Umbilical cord (tissue), 2 donors: ENCODE data around the gene NOX1. TPM values are rescaled to one million over a fixed set of nuclear protein-coding genes. Genes with fewer than 3 reads are reported as not detected.
"Not testable (repeated sequence)": the region's sequence is repeated elsewhere in the genome, so short reads cannot be mapped to it uniquely, and the experiment has no call there.

Source experiments
- DNase-seq: peaks from one replicate; pipeline ENCODE4 v3.0.0-alpha.2; 2015; ENCODE audit warnings: low spot score
- total RNA-seq: library from RNA; depleted of rRNA; stranded (reverse); fragments of >200 nt; gene quantifications from one replicate; pipeline ENCODE4 v1.2.3, GENCODE V29; 2014; ENCODE audit warnings: low replicate concordance; ENCODE audit not compliant: insufficient read depth

The NOX1 gene
- total RNA-seq, 1 donor from 2014 or later: 0.96 TPM

DNA sequence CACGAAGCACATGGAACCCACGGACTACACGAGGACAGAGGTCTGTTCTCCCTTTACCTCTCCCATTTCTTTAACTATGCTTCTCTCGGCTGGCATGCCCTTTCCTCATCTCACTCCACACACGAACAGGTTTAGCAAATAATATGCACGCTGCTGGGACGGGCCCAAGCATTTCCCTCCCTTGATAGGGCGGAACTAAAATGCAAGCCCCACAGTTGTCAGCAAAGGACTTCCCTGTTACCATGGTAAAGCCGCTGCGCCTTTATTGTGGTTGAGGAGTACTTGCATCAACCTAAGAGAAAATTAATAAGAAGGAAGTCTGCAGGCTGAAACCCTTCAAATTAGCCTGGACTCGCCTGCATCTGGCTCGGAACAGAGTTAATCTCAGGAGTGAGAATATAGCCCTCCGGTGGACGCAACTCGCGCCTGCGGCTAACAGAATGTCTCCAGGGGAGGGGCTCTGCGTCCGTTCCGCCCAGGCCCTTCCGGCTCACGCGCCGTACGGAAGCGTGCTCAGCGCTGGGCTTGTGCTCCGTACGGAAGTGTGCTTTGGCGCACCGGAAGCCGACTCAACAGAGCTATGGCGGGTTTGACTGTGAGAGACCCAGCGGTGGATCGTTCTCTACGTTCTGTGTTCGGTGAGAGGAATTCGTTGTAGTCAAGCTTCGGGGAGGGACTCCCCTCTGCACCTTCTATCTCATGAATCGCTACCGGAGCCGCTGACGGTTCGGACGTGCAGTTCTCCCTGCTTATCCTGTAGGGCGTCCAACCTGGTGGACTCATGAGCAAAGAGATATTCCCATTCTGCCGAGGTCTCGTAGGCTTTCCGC lies 54.1 kb downstream of the NOX1 start, which contains the start of gene CSTF2:
Gene CSTF2 (plus strand): TSS at position 555 of the 830 bp plus-strand sequence. CDS start 26 bp downstream, at position 581.
- DNase-seq: peak; percentile 89

- no peak for DNase-seq
Observed at GRCh38 chrX:100819534-100819836, 54.7 kb downstream of the NOX1 start.

- DNase-seq: no peak
Observed at GRCh38 chrX:100817340-100817739, 56.8 kb downstream of the NOX1 start.

DNA sequence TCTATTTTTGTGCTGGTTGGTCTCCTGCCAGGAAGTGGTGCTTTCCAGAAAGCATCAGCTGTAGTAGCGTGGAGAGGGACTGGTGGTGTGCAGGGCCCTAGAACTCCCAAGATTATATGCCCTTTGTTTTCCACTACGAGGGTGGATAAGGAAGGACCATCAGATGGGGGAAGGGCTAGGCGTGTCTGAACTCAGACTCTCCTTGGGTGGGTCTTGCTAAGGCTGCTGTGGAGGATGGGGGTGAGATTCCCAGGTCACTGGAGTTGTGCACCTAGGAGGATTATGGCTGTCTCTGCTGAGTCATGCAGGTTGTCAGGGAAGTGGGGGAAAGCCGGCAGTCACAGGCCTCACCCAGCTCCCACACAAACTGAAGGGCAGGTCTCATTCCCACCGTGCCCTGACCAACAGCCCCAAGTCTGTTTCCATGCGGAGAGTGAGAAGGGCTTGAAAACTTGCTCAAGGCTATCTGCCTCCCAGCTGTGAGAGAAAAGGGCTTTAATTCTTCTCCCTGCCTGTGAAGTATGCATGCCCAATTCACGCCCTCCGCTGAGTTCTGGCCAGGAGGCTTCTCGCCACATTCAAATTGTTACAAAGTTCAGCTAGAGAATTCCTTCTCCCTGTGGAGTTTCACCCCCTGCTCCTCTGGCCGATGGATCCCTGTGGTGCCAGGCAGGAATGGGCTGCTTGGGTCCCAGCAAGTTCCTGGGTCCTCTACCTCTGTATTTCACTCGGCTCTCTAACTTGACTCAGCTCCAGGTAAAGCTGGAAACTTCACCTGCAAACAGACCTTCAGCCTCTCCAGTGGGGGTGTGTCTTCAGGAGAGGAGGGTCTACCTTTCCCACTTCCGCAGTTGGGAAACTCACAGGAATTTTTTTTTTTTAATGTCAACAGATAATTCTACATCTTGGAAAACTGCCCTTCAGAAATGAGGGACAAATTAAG lies 61.7 kb downstream of the NOX1 start:
- no peak for DNase-seq

- DNase-seq: not testable (repeated sequence)
Observed at GRCh38 chrX:100808265-100808664, 65.9 kb downstream of the NOX1 start.

- DNase-seq: no peak
Observed at GRCh38 chrX:100804780-100805179, 69.4 kb downstream of the NOX1 start.

GRCh38 chrX:100802843-100803242 lies 71.3 kb downstream of the NOX1 start:
- DNase-seq: no peak

GRCh38 chrX:100798484-100799214 lies 75.5 kb downstream of the NOX1 start:
- no peak for DNase-seq

- no peak for DNase-seq
Observed at GRCh38 chrX:100797359-100797758, 76.8 kb downstream of the NOX1 start.

GRCh38 chrX:100796371-100796770 lies 77.8 kb downstream of the NOX1 start:
- DNase-seq: not testable (repeated sequence)

Other genes with a start within 250 kb of the NOX1 start
- gene TSPAN6, start 237.6 kb downstream of the NOX1 start, total RNA-seq: 38.3 TPM
- gene SRPX2, start 230.2 kb downstream of the NOX1 start, total RNA-seq: 40.0 TPM
- 9.4 TPM for gene SYTL4, start 142.2 kb downstream of the NOX1 start, total RNA-seq
- 5.3 TPM for gene CSTF2, start 54.0 kb downstream of the NOX1 start, total RNA-seq
- 4.3 TPM for gene XKRX, start 54.6 kb upstream of the NOX1 start, total RNA-seq
- not detected for gene ARL13A, start 95.3 kb upstream of the NOX1 start, total RNA-seq
- 6.0 TPM for gene TRMT2B, start 177.8 kb upstream of the NOX1 start, total RNA-seq
- 3.1 TPM for gene TMEM35A, start 204.5 kb upstream of the NOX1 start, total RNA-seq
- gene CENPI, start 223.8 kb upstream of the NOX1 start, total RNA-seq: 9.6 TPM